ENCODE results near the gene SYVN1.
A peak's percentile ranks its signal among the peaks of the same experiment; 100 is the strongest.

Gene SYVN1

DNA sequence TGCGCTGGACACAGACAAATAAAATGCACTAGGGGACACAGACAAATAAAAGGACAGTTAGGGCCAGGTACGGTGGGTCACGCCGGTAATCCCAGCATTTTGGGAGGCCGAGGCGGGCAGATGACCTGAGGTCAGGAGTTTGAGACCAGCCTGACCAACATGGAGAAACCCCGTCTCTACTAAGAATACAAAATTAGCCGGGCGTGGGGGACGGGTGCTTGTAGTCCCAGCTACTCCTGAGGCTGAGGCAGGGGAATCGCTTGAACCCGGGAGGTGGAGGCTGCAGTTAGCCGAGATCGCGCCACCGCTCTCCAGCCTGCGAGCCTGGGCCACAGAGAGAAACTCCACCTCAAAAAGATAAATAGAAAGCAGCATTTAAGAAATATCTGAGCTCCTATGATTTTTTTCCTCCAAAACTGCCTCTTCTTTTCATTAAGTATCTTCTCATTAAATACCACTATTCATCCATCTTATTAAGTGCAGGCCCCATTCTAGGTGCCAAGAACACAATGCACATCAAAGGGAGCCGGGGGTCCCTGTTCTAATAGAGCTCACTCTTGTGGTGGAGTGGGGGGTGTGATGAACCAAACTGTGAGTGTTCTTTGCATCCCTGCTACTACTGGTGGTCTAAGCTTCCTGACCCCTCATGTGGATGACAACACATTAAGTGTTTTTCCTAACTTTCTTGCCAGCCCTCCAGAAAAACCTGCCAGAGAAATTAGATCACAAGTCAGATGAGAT is 16.1 kb downstream of the SYVN1 start:
- no peak for FAIRE-seq
- TF ChIP-seq, protein P1, sequence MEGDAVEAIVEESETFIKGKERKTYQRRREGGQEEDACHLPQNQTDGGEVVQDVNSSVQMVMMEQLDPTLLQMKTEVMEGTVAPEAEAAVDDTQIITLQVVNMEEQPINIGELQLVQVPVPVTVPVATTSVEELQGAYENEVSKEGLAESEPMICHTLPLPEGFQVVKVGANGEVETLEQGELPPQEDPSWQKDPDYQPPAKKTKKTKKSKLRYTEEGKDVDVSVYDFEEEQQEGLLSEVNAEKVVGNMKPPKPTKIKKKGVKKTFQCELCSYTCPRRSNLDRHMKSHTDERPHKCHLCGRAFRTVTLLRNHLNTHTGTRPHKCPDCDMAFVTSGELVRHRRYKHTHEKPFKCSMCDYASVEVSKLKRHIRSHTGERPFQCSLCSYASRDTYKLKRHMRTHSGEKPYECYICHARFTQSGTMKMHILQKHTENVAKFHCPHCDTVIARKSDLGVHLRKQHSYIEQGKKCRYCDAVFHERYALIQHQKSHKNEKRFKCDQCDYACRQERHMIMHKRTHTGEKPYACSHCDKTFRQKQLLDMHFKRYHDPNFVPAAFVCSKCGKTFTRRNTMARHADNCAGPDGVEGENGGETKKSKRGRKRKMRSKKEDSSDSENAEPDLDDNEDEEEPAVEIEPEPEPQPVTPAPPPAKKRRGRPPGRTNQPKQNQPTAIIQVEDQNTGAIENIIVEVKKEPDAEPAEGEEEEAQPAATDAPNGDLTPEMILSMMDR (IDR thresholded peaks at IDR 0.05; ENCODE audit: insufficient read depth, missing control alignments): no peak
- DNase-seq (ENCODE audit: insufficient read length, low spot score): no peak

DNA sequence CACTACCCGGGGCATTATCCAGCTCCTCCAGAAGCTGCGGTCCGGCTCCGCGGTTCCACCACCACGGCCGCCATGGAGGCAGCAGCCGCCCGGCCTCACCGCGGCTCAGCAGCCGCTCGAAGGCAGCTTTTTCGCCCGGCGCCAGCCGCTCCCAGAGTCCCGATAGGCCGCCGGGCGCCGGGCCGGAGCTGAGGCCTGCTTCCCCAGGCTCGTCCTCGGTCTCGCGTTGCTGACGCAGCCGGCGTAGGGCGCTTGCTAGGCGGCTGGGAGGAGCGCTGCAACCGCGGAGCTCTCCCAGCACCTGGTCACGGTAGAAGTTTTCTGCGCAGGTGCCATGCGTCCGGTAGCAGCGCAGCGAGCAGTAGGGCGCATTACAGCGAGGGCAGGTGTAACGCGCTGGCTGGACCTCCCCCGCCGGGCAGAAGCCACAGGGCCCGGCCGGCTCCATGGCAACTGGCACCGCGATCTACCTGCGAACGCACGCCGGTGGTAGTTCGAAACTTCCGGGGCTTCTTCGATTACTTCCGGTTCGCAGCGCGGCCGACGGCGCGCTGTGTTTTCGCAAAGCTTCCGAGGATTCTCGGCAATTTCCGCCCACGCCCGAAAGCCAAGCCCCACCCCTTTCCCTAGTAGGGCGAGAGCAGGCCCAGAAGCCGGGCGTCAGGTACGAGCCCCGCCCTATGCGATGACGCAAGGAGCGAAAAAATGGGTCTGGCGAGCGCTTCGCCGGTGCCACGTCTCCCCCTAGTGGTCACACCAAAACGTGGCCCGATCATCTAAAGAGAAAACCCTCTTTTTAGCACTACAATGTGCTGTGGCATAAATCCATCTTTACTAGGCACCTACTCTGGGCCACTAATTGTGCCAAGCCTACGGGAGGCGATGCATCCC is 16.9 kb downstream of the SYVN1 start, which contains the start of gene ZNHIT2:
TSS of gene ZNHIT2 (minus strand) at position 496 of the 891 bp plus-strand sequence. CDS start at position 448, 48 bp downstream.
- peak; percentile 87 for DNase-seq (ENCODE audit: insufficient read length, low spot score)
- peak; percentile 46 for FAIRE-seq
- TF ChIP-seq, protein P1 (IDR thresholded peaks at IDR 0.05; ENCODE audit: insufficient read depth, missing control alignments): peak; percentile 87

DNA sequence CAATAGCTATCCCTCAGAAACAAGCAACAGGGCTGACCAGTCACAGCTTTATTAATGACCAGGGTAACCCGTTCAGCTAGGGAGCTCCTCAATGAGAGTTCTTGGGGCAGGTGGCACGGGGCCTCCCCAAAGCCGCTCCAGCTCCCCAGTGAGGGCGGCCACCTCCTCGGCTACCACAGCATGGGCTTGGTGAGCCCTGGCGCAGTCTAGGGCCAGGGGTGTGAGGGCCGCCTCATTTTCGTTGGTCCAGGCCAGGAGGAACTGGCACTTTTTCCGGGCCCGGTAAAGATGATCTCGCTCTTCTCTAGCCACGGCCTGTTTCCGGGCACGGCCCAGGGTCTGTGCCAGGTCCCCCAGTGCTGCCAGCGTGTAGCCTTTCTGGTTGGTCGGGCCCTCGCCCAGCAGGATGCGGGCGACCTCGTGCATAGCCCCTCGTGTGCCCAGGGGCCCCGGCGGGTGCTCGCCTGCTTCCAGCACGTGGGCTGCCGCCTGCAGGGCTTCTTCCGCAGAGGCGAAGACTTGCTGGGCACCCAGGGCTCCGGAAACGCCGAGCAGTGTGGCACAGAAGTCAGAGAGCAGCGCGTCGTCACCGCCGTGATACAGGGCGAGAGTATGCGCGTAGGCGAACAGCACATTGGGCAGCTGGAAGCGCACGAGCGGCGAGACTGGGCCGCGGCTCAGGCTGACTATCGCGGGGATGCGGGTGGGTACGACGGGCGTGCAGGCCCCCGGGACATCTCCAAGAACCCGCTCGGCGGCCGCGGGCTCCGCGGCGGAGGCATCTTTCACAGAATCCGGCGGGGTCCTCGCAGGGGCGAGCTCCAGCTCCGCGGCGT is 17.7 kb downstream of the SYVN1 start:
- DNase-seq (ENCODE audit: insufficient read length, low spot score) (no peak), FAIRE-seq (no peak)
- TF ChIP-seq, protein P1 (IDR thresholded peaks at IDR 0.05; ENCODE audit: insufficient read depth, missing control alignments): no peak

DNA sequence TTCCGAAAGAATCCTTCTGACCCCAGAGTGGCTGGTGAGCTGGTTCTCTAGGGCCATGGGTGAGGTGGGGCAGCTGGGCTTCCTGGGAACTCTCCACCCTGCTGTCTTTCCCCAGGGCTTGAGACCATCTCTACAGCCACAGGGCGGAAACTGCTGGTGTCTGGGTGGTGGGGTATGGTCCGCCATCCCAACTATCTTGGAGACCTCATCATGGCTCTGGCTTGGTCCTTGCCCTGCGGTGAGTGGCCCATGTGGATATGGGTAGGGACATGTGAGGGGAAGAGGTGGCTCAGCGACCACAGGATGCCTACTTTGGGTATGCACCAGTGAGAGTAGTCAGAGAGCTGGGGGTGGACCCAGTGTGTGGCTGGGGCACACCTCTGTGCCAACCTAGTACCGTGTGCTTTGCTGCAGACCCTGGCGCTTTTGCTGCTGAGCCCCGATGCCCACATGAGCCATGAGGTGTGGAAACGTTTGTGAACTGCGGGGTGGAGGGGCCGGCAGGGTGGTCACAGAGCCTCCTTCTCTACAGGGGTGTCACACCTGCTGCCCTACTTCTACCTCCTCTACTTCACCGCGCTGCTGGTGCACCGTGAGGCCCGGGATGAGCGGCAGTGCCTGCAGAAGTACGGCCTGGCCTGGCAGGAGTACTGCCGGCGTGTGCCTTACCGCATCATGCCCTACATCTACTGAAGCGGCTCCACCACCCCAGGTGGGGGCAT is 18.8 kb downstream of the SYVN1 start:
- FAIRE-seq (no peak), DNase-seq (ENCODE audit: insufficient read length, low spot score) (no peak)
- TF ChIP-seq, protein P1 (IDR thresholded peaks at IDR 0.05; ENCODE audit: insufficient read depth, missing control alignments): no peak

DNA sequence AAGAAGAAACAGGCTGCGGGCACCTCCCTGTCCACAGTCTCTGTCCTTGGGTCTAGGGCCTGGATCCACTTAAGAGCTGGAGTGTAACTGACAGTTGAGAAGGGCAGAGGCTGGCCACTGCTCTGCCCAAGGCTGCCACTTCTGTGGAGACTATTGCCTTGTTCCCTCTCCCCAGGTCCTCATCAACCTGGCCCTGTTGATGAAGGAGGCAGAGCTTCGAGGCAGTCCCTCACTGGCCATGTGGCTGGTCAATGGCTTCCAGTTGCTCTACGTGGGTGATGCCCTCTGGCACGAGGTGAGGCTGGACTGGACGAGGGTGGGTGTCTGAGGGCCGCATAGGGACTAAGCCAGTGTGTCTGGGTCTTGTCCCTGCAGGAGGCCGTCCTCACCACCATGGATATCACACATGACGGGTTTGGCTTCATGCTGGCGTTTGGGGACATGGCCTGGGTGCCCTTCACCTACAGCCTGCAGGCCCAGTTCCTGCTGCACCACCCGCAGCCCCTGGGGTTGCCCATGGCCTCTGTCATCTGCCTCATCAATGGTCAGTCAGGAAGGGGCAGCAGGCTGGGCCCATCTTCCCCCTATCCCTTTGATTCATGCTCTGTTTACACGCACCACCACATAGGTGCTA is 19.7 kb downstream of the SYVN1 start:
- DNase-seq (ENCODE audit: insufficient read length, low spot score) (no peak), FAIRE-seq (no peak)
- TF ChIP-seq, protein P1 (IDR thresholded peaks at IDR 0.05; ENCODE audit: insufficient read depth, missing control alignments): no peak

DNA sequence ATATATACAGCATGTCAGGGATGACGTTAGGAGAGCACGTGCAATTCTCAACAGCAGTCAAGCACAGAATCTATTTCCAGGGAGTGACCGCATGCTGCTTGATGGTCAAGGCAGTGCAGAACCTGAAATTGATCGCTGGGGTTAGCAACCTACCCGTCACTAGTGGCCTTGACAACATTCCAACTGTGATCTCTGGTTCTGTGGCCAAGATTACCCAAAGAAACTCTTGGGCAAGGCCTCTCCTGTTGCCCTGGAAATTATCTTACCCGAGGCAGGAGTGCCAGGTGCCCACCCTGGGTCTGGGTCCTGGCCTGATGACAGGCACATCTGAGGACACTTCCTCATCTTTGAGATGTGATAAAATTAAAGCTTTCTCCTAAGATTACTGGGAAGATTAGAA is 20.5 kb downstream of the SYVN1 start:
- no peak for FAIRE-seq
- no peak for DNase-seq (ENCODE audit: insufficient read length, low spot score)
- TF ChIP-seq, protein P1 (IDR thresholded peaks at IDR 0.05; ENCODE audit: insufficient read depth, missing control alignments): no peak
